Right forelimb (tissue), 1 donor: ENCODE measurements around the gene FAM3A.

Experiments
- DNase-seq: peaks from one replicate; pipeline ENCODE4 v3.0.0-alpha.2; 2018

The FAM3A gene

GRCh38 chrX:154478728-154479622, 37.1 kb downstream of the FAM3A start, which contains the start of gene LAGE3:
Gene LAGE3 (minus strand): TSS chrX:154479281. CDS start chrX:154478915, 366 bp downstream.
- DNase-seq = peak; percentile 95

DNA sequence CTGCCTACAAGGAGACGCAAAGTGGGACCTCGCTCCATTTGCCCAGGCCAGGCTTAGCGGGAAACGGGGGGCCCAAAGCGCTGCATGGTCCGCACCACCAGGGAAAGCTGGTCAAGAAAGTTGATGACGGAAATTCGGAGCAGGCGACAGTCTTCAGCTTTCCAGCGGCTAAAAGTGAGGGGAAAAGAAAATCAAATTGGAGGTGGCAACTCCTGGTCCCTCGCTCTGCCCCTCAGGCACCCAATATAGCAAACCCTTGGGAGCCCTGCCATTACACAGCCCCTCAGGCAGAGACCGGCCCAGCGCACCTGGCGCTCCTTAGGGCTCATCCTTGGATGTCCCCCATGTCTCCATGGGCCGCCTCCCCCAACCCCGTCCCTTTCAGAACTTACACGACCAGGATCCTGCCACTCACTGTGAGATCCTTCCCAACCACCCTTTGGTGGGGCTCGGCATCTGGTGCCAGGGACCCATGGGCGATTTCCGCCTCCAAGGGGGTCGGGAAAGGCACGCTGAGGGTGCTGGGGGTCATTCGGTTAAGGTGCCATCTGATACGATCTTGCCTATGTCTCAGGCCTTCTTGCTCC, 38.0 kb downstream of the FAM3A start:
- peak; percentile 43 for DNase-seq

DNA sequence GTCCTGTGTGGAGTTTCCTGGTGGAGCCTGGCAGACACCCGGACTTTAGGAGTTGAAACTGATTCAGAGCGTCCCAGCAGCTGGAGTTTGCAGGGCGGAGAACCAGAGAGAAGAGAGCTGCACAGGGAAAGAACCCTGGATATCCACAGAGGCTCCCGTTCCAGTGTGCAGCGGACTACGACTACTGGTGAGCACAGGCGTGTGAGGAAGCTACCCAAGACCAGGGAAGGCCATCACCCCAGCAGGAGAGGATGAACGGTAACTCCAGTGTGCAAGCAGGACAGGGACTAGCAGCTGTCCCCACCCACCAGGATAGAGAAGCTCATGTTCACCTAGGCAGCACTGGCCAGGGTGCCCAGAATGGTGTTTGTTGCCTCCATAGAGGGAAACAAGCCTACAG, 39.2 kb downstream of the FAM3A start:
- no peak for DNase-seq

DNA sequence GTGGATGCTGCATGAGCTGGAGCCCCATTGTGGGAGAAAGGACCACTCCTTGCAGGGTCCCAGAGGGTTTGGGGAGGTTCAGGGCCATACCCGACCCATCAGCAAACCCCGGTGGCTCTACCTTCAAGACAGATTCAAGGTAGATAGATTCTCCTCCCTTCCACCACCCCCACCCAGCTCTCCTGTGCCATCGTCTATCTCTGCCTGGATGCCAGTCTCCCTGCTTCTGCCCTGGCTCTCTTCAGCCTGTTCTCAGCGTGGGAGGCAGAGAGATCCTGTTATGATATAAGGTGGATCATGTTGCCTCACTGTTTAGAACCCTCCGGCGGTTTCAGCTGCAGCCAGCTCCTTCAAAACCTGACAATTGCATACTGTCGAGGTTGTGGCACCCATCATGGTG, 42.3 kb downstream of the FAM3A start:
- peak; percentile 9 for DNase-seq

DNA sequence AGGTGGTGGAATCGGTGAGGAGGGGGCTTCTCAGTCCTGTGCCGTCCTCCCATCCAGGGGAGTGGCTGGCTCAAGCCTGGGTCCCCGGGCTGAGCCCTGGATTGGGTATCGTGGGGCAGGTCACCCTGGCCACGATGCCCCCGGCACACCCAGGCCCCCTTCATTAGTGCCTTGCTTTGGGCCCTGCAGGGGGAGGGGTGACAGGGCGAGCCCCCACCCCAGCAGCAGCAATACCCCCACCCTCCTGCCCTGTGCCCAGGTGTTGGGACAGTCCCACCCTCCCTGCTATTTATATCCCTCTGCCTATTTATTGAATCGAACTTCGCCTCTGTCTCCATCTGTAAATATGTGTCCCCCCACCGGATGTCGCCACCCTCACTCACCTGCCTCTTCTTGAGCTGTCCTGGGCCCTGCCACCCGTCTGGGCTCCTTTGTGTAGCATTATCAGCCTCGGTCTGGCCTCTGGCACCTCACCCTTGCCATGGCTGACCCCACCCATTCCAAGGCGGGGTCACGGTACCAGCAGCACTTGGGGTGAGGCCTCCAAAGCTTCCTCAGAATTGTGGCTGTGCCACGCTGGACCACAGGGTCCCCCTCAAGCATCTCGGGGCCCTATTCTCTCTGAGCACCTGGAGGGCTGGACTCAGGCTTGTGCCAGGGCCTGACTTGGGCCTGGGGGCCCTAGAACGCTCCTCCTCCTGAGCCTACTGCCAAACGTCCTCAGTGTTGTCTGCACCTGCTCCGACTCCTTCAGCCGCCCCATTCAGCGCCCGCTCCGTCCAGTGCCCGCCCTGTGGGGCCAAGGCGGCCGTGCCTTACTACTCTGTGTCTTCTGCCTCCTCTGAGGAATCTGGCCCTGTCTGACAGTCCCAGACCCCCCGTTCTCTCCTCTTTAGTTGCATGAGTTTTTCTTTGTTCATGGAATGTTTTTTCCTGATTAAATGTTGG, 43.1 kb downstream of the FAM3A start:
- no peak for DNase-seq

GRCh38 chrX:154471839-154472684, 44.0 kb downstream of the FAM3A start:
- no peak for DNase-seq

- DNase-seq = no peak
Measured at GRCh38 chrX:154470914-154471568, 45.0 kb downstream of the FAM3A start.

GRCh38 chrX:154470434-154470833, 45.6 kb downstream of the FAM3A start:
- no peak for DNase-seq

- DNase-seq = no peak
Measured at GRCh38 chrX:154469880-154470279, 46.2 kb downstream of the FAM3A start.

DNA sequence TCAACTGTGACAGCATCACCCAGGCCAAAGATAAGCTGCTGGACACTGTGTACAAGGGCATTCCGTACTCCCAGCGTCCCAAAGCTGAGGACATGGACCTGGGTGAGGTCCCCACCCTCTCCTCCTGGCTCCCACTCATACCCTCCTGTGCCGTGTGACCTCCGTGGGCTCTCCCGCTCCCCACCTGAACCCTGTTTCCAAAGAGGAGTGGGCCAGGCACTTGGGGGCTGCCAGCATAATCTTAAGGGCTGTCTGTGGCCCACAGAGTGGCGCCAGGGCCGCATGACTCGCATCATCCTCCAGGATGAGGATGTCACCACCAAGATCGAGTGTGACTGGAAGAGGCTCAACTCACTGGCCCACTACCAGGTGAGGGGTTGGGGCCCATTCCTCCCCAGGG, 46.9 kb downstream of the FAM3A start:
- DNase-seq = no peak

GRCh38 chrX:154468217-154468616, 47.8 kb downstream of the FAM3A start:
- no peak for DNase-seq

DNA sequence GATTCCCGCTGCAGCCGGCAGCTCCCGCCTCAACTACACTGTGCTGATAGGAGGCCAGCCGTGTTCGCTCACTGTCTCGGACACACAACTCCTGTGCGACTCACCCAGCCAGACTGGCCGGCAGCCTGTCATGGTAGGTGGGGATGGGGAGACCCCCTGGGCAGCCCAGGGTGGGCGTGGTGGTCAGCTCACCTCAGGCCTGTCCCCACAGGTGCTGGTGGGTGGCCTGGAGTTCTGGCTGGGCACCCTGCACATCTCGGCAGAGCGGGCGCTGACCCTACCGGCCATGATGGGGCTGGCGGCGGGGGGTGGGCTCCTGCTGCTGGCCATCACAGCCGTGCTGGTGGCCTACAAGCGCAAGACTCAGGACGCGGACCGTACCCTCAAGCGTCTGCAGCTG, 48.5 kb downstream of the FAM3A start:
- DNase-seq = no peak

DNA sequence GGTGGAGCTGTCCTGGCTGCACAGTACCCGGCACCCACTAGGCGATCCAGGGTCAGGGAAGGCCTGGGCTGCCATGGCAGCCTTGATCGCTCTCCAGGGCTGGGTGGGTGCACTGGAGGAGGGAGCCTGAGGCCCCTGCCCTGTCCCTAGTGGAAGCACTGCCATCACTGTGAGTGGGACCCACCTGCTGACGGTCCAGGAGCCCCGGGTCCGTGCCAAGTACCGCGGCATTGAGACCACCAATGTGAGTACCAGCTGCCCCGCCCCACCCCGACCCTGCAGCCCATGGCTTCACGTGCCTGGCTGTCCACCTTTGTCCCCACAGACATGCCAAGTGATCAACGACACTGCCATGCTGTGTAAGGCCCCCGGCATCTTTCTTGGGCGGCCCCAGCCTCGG, 49.1 kb downstream of the FAM3A start:
- no peak for DNase-seq

- no peak for DNase-seq
Measured at GRCh38 chrX:154466036-154466435, 50.0 kb downstream of the FAM3A start.

DNA sequence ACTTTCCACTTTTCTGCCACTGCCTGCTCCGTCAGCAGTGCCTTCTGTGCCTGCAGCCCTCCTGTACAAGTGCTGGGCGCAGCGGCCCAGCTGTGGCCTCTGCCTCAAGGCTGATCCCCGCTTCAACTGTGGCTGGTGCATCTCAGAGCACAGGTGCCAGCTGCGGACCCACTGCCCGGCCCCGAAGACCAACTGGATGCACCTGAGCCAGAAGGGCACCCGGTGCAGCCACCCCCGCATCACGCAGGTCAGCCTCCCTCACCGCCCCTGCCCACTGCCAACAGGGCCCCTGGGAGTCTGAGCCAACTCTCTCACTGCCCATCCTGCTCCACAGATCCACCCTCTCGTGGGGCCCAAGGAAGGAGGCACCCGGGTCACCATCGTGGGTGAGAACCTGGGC, 50.4 kb downstream of the FAM3A start:
- DNase-seq = no peak

- no peak for DNase-seq
Measured at GRCh38 chrX:154464806-154465365, 51.1 kb downstream of the FAM3A start.

DNA sequence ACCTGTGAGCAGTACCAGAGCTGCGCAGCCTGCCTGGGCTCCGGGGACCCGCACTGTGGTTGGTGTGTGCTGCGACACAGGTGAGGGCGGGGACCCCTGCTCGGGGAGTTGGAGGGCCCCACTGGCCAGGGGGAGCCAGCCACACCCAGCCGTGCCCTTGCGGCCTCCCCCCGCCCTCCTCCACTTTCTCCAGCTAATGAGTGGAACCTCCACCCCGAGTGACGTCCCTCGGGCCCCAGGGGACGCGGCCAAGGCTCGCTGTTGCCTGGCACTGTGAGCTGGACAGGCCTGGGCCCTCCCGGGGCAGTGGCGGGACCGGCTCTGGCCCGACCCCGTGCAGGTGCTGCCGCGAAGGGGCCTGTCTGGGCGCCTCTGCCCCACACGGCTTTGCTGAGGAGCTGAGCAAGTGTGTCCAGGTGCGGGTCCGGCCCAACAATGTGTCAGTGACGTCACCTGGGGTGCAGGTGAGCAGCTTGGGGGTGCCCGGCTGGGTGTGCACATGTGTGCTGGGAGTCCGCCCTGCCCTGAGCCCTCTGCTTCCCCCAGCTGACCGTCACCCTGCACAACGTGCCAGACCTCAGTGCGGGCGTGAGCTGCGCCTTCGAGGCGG, 52.3 kb downstream of the FAM3A start:
- DNase-seq = no peak

- no peak for DNase-seq
Measured at GRCh38 chrX:154462396-154462795, 53.6 kb downstream of the FAM3A start.

DNA sequence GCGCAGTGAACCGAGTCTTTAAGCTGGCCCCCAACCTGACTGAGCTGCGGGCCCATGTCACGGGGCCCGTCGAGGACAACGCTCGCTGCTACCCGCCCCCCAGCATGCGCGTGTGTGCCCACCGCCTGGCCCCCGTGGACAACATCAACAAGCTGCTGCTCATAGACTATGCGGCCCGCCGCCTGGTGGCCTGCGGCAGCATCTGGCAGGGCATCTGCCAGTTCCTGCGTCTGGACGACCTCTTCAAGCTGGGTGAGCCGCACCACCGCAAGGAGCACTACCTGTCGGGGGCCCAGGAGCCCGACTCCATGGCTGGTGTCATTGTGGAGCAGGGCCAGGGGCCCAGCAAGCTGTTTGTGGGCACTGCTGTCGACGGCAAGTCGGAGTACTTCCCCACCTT, 55.7 kb downstream of the FAM3A start:
- DNase-seq = no peak

DNA sequence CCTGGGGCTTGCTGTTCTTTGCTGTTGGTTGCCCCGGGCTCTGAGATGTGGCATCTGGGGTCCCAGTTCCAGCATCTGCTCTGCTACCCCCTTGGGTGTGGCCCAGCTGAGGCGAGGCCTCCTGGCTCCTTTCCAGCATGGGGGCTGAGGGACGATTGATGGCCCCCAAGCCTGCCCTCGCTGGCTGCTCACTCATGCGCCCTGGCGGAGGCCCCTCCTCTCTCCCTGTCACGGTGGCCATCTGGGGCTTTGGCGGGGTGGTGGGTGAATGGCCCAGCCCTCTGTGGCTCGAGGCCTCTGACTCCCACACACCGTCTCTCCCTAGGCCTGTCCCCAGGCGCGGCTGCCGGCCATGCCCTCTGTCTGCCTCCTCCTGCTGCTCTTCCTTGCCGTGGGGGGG, 56.2 kb downstream of the FAM3A start:
- no peak for DNase-seq
